Amniotic stem cell (primary cell): Measurements from ENCODE around the gene PRDM5.

Experiments
- DNase-seq: peaks from one replicate; lab custom pipeline; 2025; lab: John Stamatoyannopoulos, UW

The PRDM5 gene

GRCh38 chr4:120922381-120923206 lies at the start of gene PRDM5:
TSS of gene PRDM5 (minus strand) at chr4:120922726. CDS start at chr4:120922608, 118 bp downstream.
- peak; percentile 12 for DNase-seq

GRCh38 chr4:120971884-120972283 lies 49.4 kb upstream of the PRDM5 start:
- no peak for DNase-seq

- no peak for DNase-seq
Observed at GRCh38 chr4:120965938-120966337, 43.4 kb upstream of the PRDM5 start.

- no peak for DNase-seq
Observed at GRCh38 chr4:120964596-120964995, 42.1 kb upstream of the PRDM5 start.

GRCh38 chr4:120963449-120963848 lies 40.9 kb upstream of the PRDM5 start:
- DNase-seq = no peak

GRCh38 chr4:120960656-120961267 lies 38.2 kb upstream of the PRDM5 start:
- no peak for DNase-seq

- DNase-seq = no peak
Observed at GRCh38 chr4:120948382-120948781, 25.9 kb upstream of the PRDM5 start.

GRCh38 chr4:120942776-120943175 lies 20.2 kb upstream of the PRDM5 start:
- no peak for DNase-seq

GRCh38 chr4:120940547-120940946 lies 18.0 kb upstream of the PRDM5 start:
- no peak for DNase-seq

GRCh38 chr4:120939693-120940092 lies 17.2 kb upstream of the PRDM5 start:
- DNase-seq = no peak

GRCh38 chr4:120929847-120930246 lies 7.3 kb upstream of the PRDM5 start:
- no peak for DNase-seq

GRCh38 chr4:120927801-120928409 lies 5.4 kb upstream of the PRDM5 start:
- DNase-seq = no peak

GRCh38 chr4:120926358-120927025 lies 4.0 kb upstream of the PRDM5 start:
- DNase-seq = no peak

GRCh38 chr4:120924931-120925330 lies 2.4 kb upstream of the PRDM5 start:
- DNase-seq = no peak

GRCh38 chr4:120923207-120923522 lies 639 bp upstream of the PRDM5 start:
- no peak for DNase-seq

GRCh38 chr4:120921456-120922380 lies 808 bp downstream of the PRDM5 start:
- peak; percentile 36 for DNase-seq

GRCh38 chr4:120920666-120921065 lies 1.9 kb downstream of the PRDM5 start:
- no peak for DNase-seq

- no peak for DNase-seq
Observed at GRCh38 chr4:120919358-120919757, 3.2 kb downstream of the PRDM5 start.

- DNase-seq = no peak
Observed at GRCh38 chr4:120918788-120919187, 3.7 kb downstream of the PRDM5 start.

GRCh38 chr4:120918092-120918491 lies 4.4 kb downstream of the PRDM5 start:
- DNase-seq = no peak

- no peak for DNase-seq
Observed at GRCh38 chr4:120916937-120917336, 5.6 kb downstream of the PRDM5 start.

- no peak for DNase-seq
Observed at GRCh38 chr4:120915336-120915735, 7.2 kb downstream of the PRDM5 start.
